ENCODE measurements around the gene TBX6. TPM values are rescaled to one million over a fixed set of nuclear protein-coding genes. Genes with fewer than 3 reads are reported as not detected.
"Not testable (repeated sequence)": the region's sequence is repeated elsewhere in the genome, so short reads cannot be mapped to it uniquely, and the experiment has no call there.

TBX6 gene
- total and polyA plus RNA-seq, 11 donors: 0.26 to 0.95 (median 0.72) TPM; not detected in 1

GRCh38 chr16:30115238-30115637 lies 23.5 kb upstream of the TBX6 start:
- intact Hi-C loops (cut with DNase I): no loop called here
- H3K27ac ChIP-seq: no peak overlapping the region
- peaks cover 0 to 8% (median under 1%) of the 10 kb centered on the region in 12 donors for H3K4me1 ChIP-seq
- H3K4me3 ChIP-seq: no peak overlapping the region
- H3K27me3 ChIP-seq: no peaks in the 10 kb centered on the region
- H3K36me3 ChIP-seq: peaks cover 0 to 96% (median 89%) of the 10 kb centered on the region in 9 donors
- TF ChIP-seq POLR2A (IDR thresholded peaks at IDR 0.05): no peak
- H3K9me3 ChIP-seq: no peaks in the 10 kb centered on the region
- no peak for DNase-seq
- ATAC-seq: peak in 1 of 4 donors; percentile 21
- 90 to 94% (median 92%) methylated on average over 6 to 7 of the region's 7 CpGs for WGBS, 4 donors

GRCh38 chr16:30114833-30115232 lies 23.1 kb upstream of the TBX6 start:
- WGBS, 4 donors: 90 to 95% (median 93%) methylated on average over 7 of the region's 7 CpGs
- DNase-seq; H3K4me3 ChIP-seq; H3K27ac ChIP-seq; H3K27me3 ChIP-seq; H3K9me3 ChIP-seq; ATAC-seq; intact Hi-C loops (cut with DNase I); H3K4me1 ChIP-seq: not testable (repeated sequence)
- peaks cover 0 to 96% (median 89%) of the 10 kb centered on the region in 9 donors for H3K36me3 ChIP-seq

- no peaks in the 10 kb centered on the region for H3K27me3 ChIP-seq
- intact Hi-C loops (cut with DNase I): no loop called here
- no peak for TF ChIP-seq POLR2A (IDR thresholded peaks at IDR 0.05)
- no peak for TF ChIP-seq CTCF (IDR thresholded peaks at IDR 0.05)
- H3K4me3 ChIP-seq: no peak overlapping the region
- no peak overlapping the region for H3K27ac ChIP-seq
- H3K36me3 ChIP-seq: peaks cover 0 to 96% (median 89%) of the 10 kb centered on the region in 9 donors
- no peak for ATAC-seq
- no peaks in the 10 kb centered on the region for H3K9me3 ChIP-seq
- no peak for DNase-seq
- WGBS, 4 donors: 83 to 92% (median 89%) methylated on average over 4 to 11 of the region's 11 CpGs
- H3K4me1 ChIP-seq: peaks cover 0 to 6% (median 0%) of the 10 kb centered on the region in 12 donors
These were observed 22.7 kb upstream of the TBX6 start for GRCh38 chr16:30114411-30114810.

GRCh38 chr16:30113711-30114333 lies 22.1 kb upstream of the TBX6 start:
- peak overlapping the region in 1 of 12 donors; percentile 4 for H3K27ac ChIP-seq
- H3K36me3 ChIP-seq: peaks cover 0 to 96% (median 87%) of the 10 kb centered on the region in 9 donors
- no peak for ATAC-seq

More at GRCh38 chr16:30113711-30114333, 22.1 kb upstream of the TBX6 start:
- H3K27me3 ChIP-seq: no peaks in the 10 kb centered on the region
- H3K9me3 ChIP-seq: no peaks in the 10 kb centered on the region
- no peak for DNase-seq
- 87 to 96% (median 89%) methylated on average over 14 to 20 of the region's 20 CpGs for WGBS, 4 donors
- intact Hi-C loops (cut with DNase I): no loop called here
- H3K4me3 ChIP-seq: no peak overlapping the region
- TF ChIP-seq CTCF (IDR thresholded peaks at IDR 0.05): no peak
- TF ChIP-seq POLR2A (IDR thresholded peaks at IDR 0.05): no peak
- peaks cover 0 to 6% (median 0%) of the 10 kb centered on the region in 12 donors for H3K4me1 ChIP-seq

Measured in heart left ventricle (tissue), 16 donors.